ENCODE measurements around the gene CCDC169. TPM values are rescaled to one million over a fixed set of nuclear protein-coding genes. Genes with fewer than 3 reads are reported as not detected.
A peak's percentile ranks its signal among the peaks of the same experiment; 100 is the strongest.

CCDC169 gene
- total and polyA plus RNA-seq, 2 of the 13 experiments (the other 11 are each of a cell fraction or from before 2014, with no cell fraction given) = 0.25 to 0.33 TPM

DNA sequence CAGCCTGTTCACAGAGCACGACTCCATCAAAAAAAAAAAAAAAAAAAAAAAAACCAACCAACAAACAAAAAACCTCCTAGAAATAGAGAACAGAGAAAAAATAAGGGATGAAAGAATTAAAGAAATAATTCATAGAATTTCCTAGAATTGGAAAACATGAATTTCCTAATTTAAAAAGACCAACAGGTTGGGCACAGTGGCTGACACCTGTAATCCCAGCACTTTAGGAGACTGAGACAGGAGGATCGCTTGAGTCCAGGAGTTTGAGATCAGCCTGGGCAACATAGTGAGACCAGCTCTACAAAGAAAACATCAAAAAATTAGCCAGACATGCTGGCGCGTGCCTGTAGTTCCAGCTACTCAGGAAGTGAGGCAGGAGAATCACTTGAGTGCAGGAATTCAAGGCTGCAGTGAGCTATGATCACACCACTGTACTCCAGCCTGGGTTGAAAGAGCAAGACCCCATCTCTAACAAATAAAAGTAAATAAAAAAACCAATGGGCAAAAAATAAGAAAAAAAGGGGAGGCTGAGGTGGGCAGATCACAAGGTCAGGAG is 42.1 kb upstream of the CCDC169 start:
- no peak for FAIRE-seq
- Histone ChIP-seq H3K4me1 (ENCODE audit: insufficient read depth, low read length) (peaks cover 14% of the 10 kb centered on the region), H3K36me3 (replicated peaks in 1 of 2; ENCODE audit: control insufficient read depth in 1 of 2, insufficient read depth in 2 of 2, low read length in 2 of 2) (no peaks in the 10 kb centered on the region), H3K4me2 (ENCODE audit: low read depth, low read length) (no peak overlapping the region), H2AFZ (ENCODE audit: low read length) (no peak overlapping the region), H3K9ac (ENCODE audit: insufficient read depth, low read depth, low read length) (no peak overlapping the region), H3K27ac (ENCODE audit: extremely low read length, insufficient read depth, low read length) (no peak overlapping the region), H3K79me2 (ENCODE audit: insufficient read depth, low read length) (peaks cover 46% of the 10 kb centered on the region), H3K27me3 (ENCODE audit: control insufficient read depth in 1 of 2, insufficient read depth in 2 of 2, low read length in 2 of 2) (no peaks in the 10 kb centered on the region), H3K9me3 (ENCODE audit: low read length) (no peaks in the 10 kb centered on the region), H3K4me3 (replicated peaks in 1 of 3; ENCODE audit: insufficient read depth in 1 of 3, low read depth in 2 of 3, low read length in 3 of 3) (no peak overlapping the region), H4K20me1 (ENCODE audit: insufficient read depth, low read length) (no peaks in the 10 kb centered on the region)
- in situ Hi-C loops (cut with HindIII; ENCODE audit: extremely low pct_ligation_motif_present, low pct_unique_long_range_greater_than_20kb) = no loop called here
- DNase-seq (ENCODE audit: low spot score) = no peak
- intact Hi-C loops (cut with micrococcal nuclease; ENCODE audit: unreplicated experiment) = no loop called here
- WGBS (ENCODE audit: low lambda C conversion rate) = 55% methylated on average over 4 of the region's 4 CpGs
- POLR2A ChIA-PET = no interaction called here
- no peak for ATAC-seq
- BruUV-seq (replicated peaks) = no TSS peak
- TF ChIP-seq NFIB (CRISPR knock-in tag; IDR thresholded peaks at IDR 0.05; ENCODE audit: borderline replicate concordance) = no peak
- TF ChIP-seq, protein P1, sequence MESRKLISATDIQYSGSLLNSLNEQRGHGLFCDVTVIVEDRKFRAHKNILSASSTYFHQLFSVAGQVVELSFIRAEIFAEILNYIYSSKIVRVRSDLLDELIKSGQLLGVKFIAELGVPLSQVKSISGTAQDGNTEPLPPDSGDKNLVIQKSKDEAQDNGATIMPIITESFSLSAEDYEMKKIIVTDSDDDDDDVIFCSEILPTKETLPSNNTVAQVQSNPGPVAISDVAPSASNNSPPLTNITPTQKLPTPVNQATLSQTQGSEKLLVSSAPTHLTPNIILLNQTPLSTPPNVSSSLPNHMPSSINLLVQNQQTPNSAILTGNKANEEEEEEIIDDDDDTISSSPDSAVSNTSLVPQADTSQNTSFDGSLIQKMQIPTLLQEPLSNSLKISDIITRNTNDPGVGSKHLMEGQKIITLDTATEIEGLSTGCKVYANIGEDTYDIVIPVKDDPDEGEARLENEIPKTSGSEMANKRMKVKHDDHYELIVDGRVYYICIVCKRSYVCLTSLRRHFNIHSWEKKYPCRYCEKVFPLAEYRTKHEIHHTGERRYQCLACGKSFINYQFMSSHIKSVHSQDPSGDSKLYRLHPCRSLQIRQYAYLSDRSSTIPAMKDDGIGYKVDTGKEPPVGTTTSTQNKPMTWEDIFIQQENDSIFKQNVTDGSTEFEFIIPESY (CRISPR knock-in tag; IDR thresholded peaks at IDR 0.05) = peak; percentile 17; the same call in 1 of the 2 replicates
- TF ChIP-seq, protein P2, sequence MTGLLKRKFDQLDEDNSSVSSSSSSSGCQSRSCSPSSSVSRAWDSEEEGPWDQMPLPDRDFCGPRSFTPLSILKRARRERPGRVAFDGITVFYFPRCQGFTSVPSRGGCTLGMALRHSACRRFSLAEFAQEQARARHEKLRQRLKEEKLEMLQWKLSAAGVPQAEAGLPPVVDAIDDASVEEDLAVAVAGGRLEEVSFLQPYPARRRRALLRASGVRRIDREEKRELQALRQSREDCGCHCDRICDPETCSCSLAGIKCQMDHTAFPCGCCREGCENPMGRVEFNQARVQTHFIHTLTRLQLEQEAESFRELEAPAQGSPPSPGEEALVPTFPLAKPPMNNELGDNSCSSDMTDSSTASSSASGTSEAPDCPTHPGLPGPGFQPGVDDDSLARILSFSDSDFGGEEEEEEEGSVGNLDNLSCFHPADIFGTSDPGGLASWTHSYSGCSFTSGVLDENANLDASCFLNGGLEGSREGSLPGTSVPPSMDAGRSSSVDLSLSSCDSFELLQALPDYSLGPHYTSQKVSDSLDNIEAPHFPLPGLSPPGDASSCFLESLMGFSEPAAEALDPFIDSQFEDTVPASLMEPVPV (CRISPR knock-in tag; IDR thresholded peaks at IDR 0.05) = no peak
- CTCF ChIA-PET (ENCODE audit: low intra/inter-chr PET ratio, low total read pairs) = no interaction called here
